Suprapubic skin (tissue), 4 donors: ENCODE data around the gene CLSTN1.

Experiments used
- CTCF ChIP-seq, 2 donors: fragments of 200-600 bp in 1 of 2; fragments of 450-650 bp in 1 of 2; sonication (generic) in 1 of 2; IDR thresholded peaks; one replicate each; pipeline ENCODE4 v1.5.1; 2016 to 2019; ENCODE audit warnings: antibody characterized with exemption in 2 of 2, mild to moderate bottlenecking in 1 of 2, moderate library complexity in 1 of 2
- EP300 ChIP-seq: sonication (generic); formaldehyde crosslinking; IDR thresholded peaks from one replicate; pipeline ENCODE4 v1.6.1; 2017; ENCODE audit warnings: antibody characterized with exemption
- POLR2A ChIP-seq, 2 donors: fragments of 450-650 bp; IDR thresholded peaks; one replicate each; pipeline ENCODE4 v1.6.1; 2017; ENCODE audit warnings: antibody characterized with exemption in 2 of 2, mild to moderate bottlenecking in 2 of 2, moderate library complexity in 2 of 2
- POLR2AphosphoS5 ChIP-seq, 3 donors: sonication (generic); formaldehyde crosslinking; IDR thresholded peaks; one replicate each; pipeline ENCODE4 v1.6.1; 2017; ENCODE audit warnings: antibody characterized with exemption in 3 of 3

- TF ChIP-seq POLR2A (IDR thresholded peaks at IDR 0.05) (no peak), CTCF (IDR thresholded peaks at IDR 0.05) (no peak), POLR2AphosphoS5 (IDR thresholded peaks at IDR 0.05) (no peak), EP300 (no peak)
Measured at GRCh38 chr1:9722378-9722749, 101.4 kb downstream of the CLSTN1 start.
